B cell (primary cell): ENCODE measurements around the gene PDK2. TPM values are rescaled to one million over a fixed set of nuclear protein-coding genes. Genes with fewer than 3 reads are reported as not detected.
A peak's percentile ranks its signal among the peaks of the same experiment; 100 is the strongest.

Source experiments
- ATAC-seq: fragments of 200-7000 bp; cut with Tn5 transposase; one replicate; pipeline ENCODE4 v1.10.0; 2021; ENCODE audit warnings: low read depth, mild to moderate bottlenecking, moderate number of reproducible peaks, moderate library complexity
- CTCF ChIA-PET: fragments of 350-600 bp; sonication (Branson Sonifier 250); formaldehyde crosslinking; loops from one replicate; lab custom pipeline; 2021; ENCODE audit warnings: antibody characterized with exemption, inconsistent platforms; lab: Charles Lee
- POLR2A ChIA-PET: fragments of 350-600 bp; sonication (Branson Sonifier 250); formaldehyde crosslinking; loops from one replicate; lab custom pipeline; 2021; ENCODE audit warnings: antibody characterized with exemption; lab: Charles Lee
- DNase-seq: peaks from one replicate; pipeline ENCODE4 v3.0.0; 2013
- H2AFZ ChIP-seq: 2 replicates; pipeline ENCODE4 v1.6.1; 2012; ENCODE audit warnings: mild to moderate bottlenecking, low read depth, low read length; ENCODE audit not compliant: insufficient read depth, poor library complexity, severe bottlenecking
- H3K27ac ChIP-seq, 2 donors: 1 replicate in 1 of 2; 2 replicates in 1 of 2; pipeline ENCODE4 v1.5.1; 2012 to 2013; ENCODE audit warnings: low read length in 2 of 2, mild to moderate bottlenecking in 2 of 2, moderate library complexity in 1 of 2
- H3K27me3 ChIP-seq, 4 experiments: fragments of 200-600 bp in 1 of 4; sonication (generic) in 1 of 4; replicated peaks in 1 of 4; 1 replicate in 2 of 4; 2 replicates in 2 of 4; pipeline versions ENCODE4 v1.6.1 to v1.7.0; 2013 to 2016; ENCODE audit warnings: low read length in 3 of 4, mild to moderate bottlenecking in 2 of 4, mixed read lengths in 1 of 4, moderate library complexity in 1 of 4; ENCODE audit not compliant: insufficient read depth in 4 of 4, control insufficient read depth in 3 of 4; ENCODE audit errors: control extremely low read depth in 1 of 4
- H3K36me3 ChIP-seq, 2 experiments: replicated peaks in 1 of 2; 1 replicate in 1 of 2; 2 replicates in 1 of 2; pipeline versions ENCODE4 v1.6.1 to v1.7.1; 2013; ENCODE audit warnings: low read length in 1 of 2; ENCODE audit not compliant: insufficient read depth in 2 of 2, control insufficient read depth in 1 of 2; ENCODE audit errors: control extremely low read depth in 1 of 2, extremely low read depth in 1 of 2
- H3K4me1 ChIP-seq, 2 donors: fragments of 200-600 bp in 1 of 2; sonication (generic) in 1 of 2; 1 replicate in 1 of 2; 2 replicates in 1 of 2; pipeline versions ENCODE4 v1.5.1 to v1.6.1; 2013 to 2017; ENCODE audit warnings: low read length in 2 of 2; ENCODE audit not compliant: control insufficient read depth in 2 of 2, insufficient read depth in 2 of 2
- H3K4me2 ChIP-seq: replicated peaks from 2 replicates; pipeline ENCODE3; 2012; ENCODE audit warnings: mild to moderate bottlenecking, low read depth, low read length; ENCODE audit not compliant: poor library complexity, severe bottlenecking
- H3K4me3 ChIP-seq, 5 experiments: fragments of 200-600 bp in 1 of 5; sonication (generic) in 1 of 5; 1 replicate in 3 of 5; 2 replicates in 2 of 5; pipeline versions ENCODE4 v1.5.1 to v1.7.0; 2011 to 2016; ENCODE audit warnings: low read length in 4 of 5, mild to moderate bottlenecking in 4 of 5, low read depth in 2 of 5, control low read depth in 1 of 5, moderate library complexity in 1 of 5; ENCODE audit not compliant: insufficient read depth in 1 of 5; ENCODE audit errors: control extremely low read depth in 1 of 5, extremely low read depth in 1 of 5
- H3K79me2 ChIP-seq: fragments of 200-600 bp; sonication (generic); one replicate; pipeline ENCODE4 v1.6.0; 2016; ENCODE audit warnings: low read length; ENCODE audit not compliant: control insufficient read depth, insufficient read depth
- H3K9ac ChIP-seq: fragments of 200-600 bp; sonication (generic); 2 replicates; pipeline ENCODE4 v1.6.1; 2017; ENCODE audit warnings: mild to moderate bottlenecking, low read length, moderate library complexity
- H3K9me3 ChIP-seq, 3 donors: one replicate each; pipeline versions ENCODE4 v1.6.1 to v1.7.1; 2013; ENCODE audit warnings: low read length in 2 of 3; ENCODE audit not compliant: control insufficient read depth in 2 of 3, insufficient read depth in 1 of 3; ENCODE audit errors: control extremely low read depth in 1 of 3
- H4K20me1 ChIP-seq: 2 replicates; pipeline ENCODE4 v1.6.0; 2012; ENCODE audit warnings: mild to moderate bottlenecking, low read length; ENCODE audit not compliant: insufficient read depth, control insufficient read depth, poor library complexity, severe bottlenecking
- H3K27ac Mint-ChIP-seq: one replicate; pipeline ENCODE4 v1.8.0; 2021; ENCODE audit warnings: mixed read lengths
- H3K27me3 Mint-ChIP-seq: one replicate; pipeline ENCODE4 v1.8.0; 2021; ENCODE audit warnings: mixed read lengths
- H3K4me1 Mint-ChIP-seq: one replicate; pipeline ENCODE4 v1.8.0; 2021; ENCODE audit warnings: mixed read lengths
- H3K4me3 Mint-ChIP-seq: one replicate; pipeline ENCODE4 v1.8.0; 2021; ENCODE audit warnings: mixed read lengths
- H3K9me3 Mint-ChIP-seq: one replicate; pipeline ENCODE4 v1.8.0; 2022; ENCODE audit warnings: mixed read lengths; ENCODE audit not compliant: insufficient read depth
- EZH2 ChIP-seq: IDR thresholded peaks from 2 replicates; pipeline ENCODE4 v1.6.1; 2012; ENCODE audit warnings: borderline replicate concordance, low read depth, mild to moderate bottlenecking, moderate library complexity, low read length; ENCODE audit not compliant: insufficient read depth, poor library complexity, severe bottlenecking
- WGBS: methylation state at CpG from one replicate; pipeline ENCODE4 v1.1.5; 2013; ENCODE audit warnings: missing lambda C conversion rate; ENCODE audit not compliant: insufficient coverage; 5-methylcytosine and 5-hydroxymethylcytosine counted together
- intact Hi-C: fragments of 100-400 bp; cut with micrococcal nuclease; formaldehyde crosslinking; loops from one replicate; pipeline ENCODE4 v1.10.0; 2022
- polyA plus RNA-seq: library from polyadenylated mRNA; depleted of rRNA; stranded (reverse); fragments of >200 nt; gene quantifications from 2 replicates; pipeline ENCODE4 v1.2.3, GENCODE V29; 2012
- total RNA-seq, 2 donors: library from RNA; stranded (reverse); fragments of 120-200 nt in 1 of 2; gene quantifications; 1 replicate in 1 of 2; 2 replicates in 1 of 2; pipeline versions ENCODE4 v1.2.3 to v1.2.4, GENCODE V29; 2013 to 2022
- TF ChIP-seq, protein P1 (sequence below): fragments of 200-600 bp; IDR thresholded peaks from one replicate; pipeline ENCODE4 v1.8.0; 2022; ENCODE audit warnings: antibody characterized with exemption, mild to moderate bottlenecking

The PDK2 gene
- total and polyA plus RNA-seq, 2 donors (not counting 1 experiment from before 2014, with no cell fraction given) = 35.2 to 73.2 TPM

- Mint-ChIP-seq H3K27me3 (peaks cover 17% of the 10 kb centered on the region), H3K4me1 (peaks cover 22% of the 10 kb centered on the region), H3K4me3 (peak overlapping the region; percentile 92), H3K27ac (no peak overlapping the region), H3K9me3 (no peaks in the 10 kb centered on the region)
- no peak overlapping the region for H3K27ac ChIP-seq
- 93% methylated on average over 9 of the region's 9 CpGs for WGBS
- DNase-seq (no peak), ATAC-seq (no peak)
- peak overlapping the region in 1 of 5 experiments; percentile 80 for H3K4me3 ChIP-seq
- peaks cover 0 to 50% (median 3%) of the 10 kb centered on the region in 4 experiments for H3K27me3 ChIP-seq
- H4K20me1 ChIP-seq = no peaks in the 10 kb centered on the region
- H3K9me3 ChIP-seq = peaks cover 0 to 3% (median 0%) of the 10 kb centered on the region in 3 donors
- H3K4me2 ChIP-seq = peak overlapping the region; percentile 99
- H3K9ac ChIP-seq = no peak overlapping the region
- intact Hi-C loops = no loop called here
- no peak overlapping the region for H2AFZ ChIP-seq
- POLR2A ChIA-PET = no interaction called here
- no peaks in the 10 kb centered on the region for H3K36me3 ChIP-seq
- TF ChIP-seq EZH2 = no peak
- TF ChIP-seq, protein P1, sequence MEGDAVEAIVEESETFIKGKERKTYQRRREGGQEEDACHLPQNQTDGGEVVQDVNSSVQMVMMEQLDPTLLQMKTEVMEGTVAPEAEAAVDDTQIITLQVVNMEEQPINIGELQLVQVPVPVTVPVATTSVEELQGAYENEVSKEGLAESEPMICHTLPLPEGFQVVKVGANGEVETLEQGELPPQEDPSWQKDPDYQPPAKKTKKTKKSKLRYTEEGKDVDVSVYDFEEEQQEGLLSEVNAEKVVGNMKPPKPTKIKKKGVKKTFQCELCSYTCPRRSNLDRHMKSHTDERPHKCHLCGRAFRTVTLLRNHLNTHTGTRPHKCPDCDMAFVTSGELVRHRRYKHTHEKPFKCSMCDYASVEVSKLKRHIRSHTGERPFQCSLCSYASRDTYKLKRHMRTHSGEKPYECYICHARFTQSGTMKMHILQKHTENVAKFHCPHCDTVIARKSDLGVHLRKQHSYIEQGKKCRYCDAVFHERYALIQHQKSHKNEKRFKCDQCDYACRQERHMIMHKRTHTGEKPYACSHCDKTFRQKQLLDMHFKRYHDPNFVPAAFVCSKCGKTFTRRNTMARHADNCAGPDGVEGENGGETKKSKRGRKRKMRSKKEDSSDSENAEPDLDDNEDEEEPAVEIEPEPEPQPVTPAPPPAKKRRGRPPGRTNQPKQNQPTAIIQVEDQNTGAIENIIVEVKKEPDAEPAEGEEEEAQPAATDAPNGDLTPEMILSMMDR = no peak
- CTCF ChIA-PET = interaction anchor here (1.2 to 3.7 kb wide), 4 partner anchors 30 to 60 kb away, joined by 4 to 25 read pairs (median 14); no protein-coding TSS in a partner anchor
- peaks cover 11 to 22% of the 10 kb centered on the region in 2 donors for H3K4me1 ChIP-seq
- H3K79me2 ChIP-seq = no peaks in the 10 kb centered on the region
Observed at GRCh38 chr17:50057521-50057991, 37.6 kb upstream of the PDK2 start.

GRCh38 chr17:50058296-50058953 is 36.7 kb upstream of the PDK2 start:
- Histone ChIP-seq H3K4me2 (no peak overlapping the region), H3K4me3 (no peak overlapping the region), H3K9ac (no peak overlapping the region), H3K9me3 (peaks cover 0 to 3% (median 0%) of the 10 kb centered on the region in 3 donors), H3K79me2 (no peaks in the 10 kb centered on the region), H4K20me1 (no peaks in the 10 kb centered on the region), H3K27ac (no peak overlapping the region), H2AFZ (no peak overlapping the region), H3K27me3 (peaks cover 0 to 49% (median 3%) of the 10 kb centered on the region in 4 experiments), H3K36me3 (no peaks in the 10 kb centered on the region), H3K4me1 (peaks cover 11 to 22% of the 10 kb centered on the region in 2 donors)
- H3K4me3 Mint-ChIP-seq = peak overlapping the region; percentile 92
- intact Hi-C loops = no loop called here
- no peaks in the 10 kb centered on the region for H3K9me3 Mint-ChIP-seq
- no peak for DNase-seq
- WGBS = 91% methylated on average over 8 of the region's 10 CpGs
- no peak for ATAC-seq
- no peak overlapping the region for H3K27ac Mint-ChIP-seq
- POLR2A ChIA-PET = no interaction called here
- peaks cover 19% of the 10 kb centered on the region for H3K27me3 Mint-ChIP-seq
- H3K4me1 Mint-ChIP-seq = peaks cover 22% of the 10 kb centered on the region
- TF ChIP-seq, protein P1 = no peak
- no peak for TF ChIP-seq EZH2
- CTCF ChIA-PET = interaction anchor here (3.1 to 3.7 kb wide), 2 partner anchors 29 to 61 kb away, joined by 13 to 25 read pairs; no protein-coding TSS in a partner anchor
